Panc1 (cell line): ENCODE results near the gene NEAT1. TPM values are rescaled to one million over a fixed set of nuclear protein-coding genes. Genes with fewer than 3 reads are reported as not detected.

Experiments
- ATAC-seq: fragments of 200-7000 bp; cut with Tn5 transposase; 2 replicates; pipeline ENCODE4 v1.9.1; 2020; ENCODE audit warnings: mild to moderate bottlenecking, moderate library complexity
- BruUV-seq: library from RNA; stranded (reverse); fragments of 400-500 nt; replicated peaks from 2 replicates; lab custom pipeline; 2021; lab: Mats Ljungman, UMichigan
- CTCF ChIA-PET: fragments of 300-600 bp; sonication (Branson Sonifier 250); formaldehyde crosslinking; loops from one replicate; lab custom pipeline; 2022; ENCODE audit warnings: antibody characterized with exemption; lab: Charles Lee
- POLR2A ChIA-PET: fragments of 300-600 bp; sonication (Branson Sonifier 250); formaldehyde crosslinking; loops from one replicate; lab custom pipeline; 2022; ENCODE audit warnings: antibody characterized with exemption; lab: Charles Lee
- DNase-seq: peaks from one replicate; pipeline ENCODE4 v3.0.0-alpha.2; 2010; ENCODE audit warnings: low read depth, low spot score
- H3K27ac ChIP-seq: 2 replicates; pipeline ENCODE4 v1.5.1; 2011; ENCODE audit warnings: mild to moderate bottlenecking, low read length, inconsistent platforms
- H3K27me3 ChIP-seq: fragments of 200-500 bp; sonication (Bioruptor generic); 2 replicates; pipeline ENCODE4 v1.6.0; 2014; ENCODE audit warnings: low read length, inconsistent platforms; ENCODE audit not compliant: control insufficient read depth, insufficient read depth
- H3K36me3 ChIP-seq: fragments of 200-500 bp; sonication (Bioruptor generic); 2 replicates; pipeline ENCODE4 v1.5.1; 2014; ENCODE audit warnings: inconsistent platforms, mild to moderate bottlenecking, low read length, moderate library complexity; ENCODE audit not compliant: control insufficient read depth, insufficient read depth
- H3K4me1 ChIP-seq: 2 replicates; pipeline ENCODE4 v1.5.1; 2011; ENCODE audit warnings: inconsistent platforms, mild to moderate bottlenecking, low read length, moderate library complexity; ENCODE audit not compliant: control insufficient read depth, insufficient read depth
- H3K4me3 ChIP-seq, 2 experiments: 2 replicates each; pipeline ENCODE4 v1.5.1; 2011 to 2012; ENCODE audit warnings: low read depth in 2 of 2, low read length in 2 of 2, mild to moderate bottlenecking in 2 of 2, inconsistent platforms in 1 of 2, moderate library complexity in 1 of 2
- H3K9me3 ChIP-seq: fragments of 200-500 bp; sonication (Bioruptor generic); 2 replicates; pipeline ENCODE4 v1.5.1; 2014; ENCODE audit warnings: low read depth, mild to moderate bottlenecking, inconsistent platforms, low read length, moderate library complexity; ENCODE audit not compliant: control insufficient read depth, insufficient read depth
- CTCF ChIP-seq: fragments of 450-650 bp; IDR thresholded peaks from 2 replicates; pipeline ENCODE4 v1.5.1; 2017; ENCODE audit warnings: mild to moderate bottlenecking
- POLR2AphosphoS5 ChIP-seq: IDR thresholded peaks from 2 replicates; pipeline ENCODE4 v1.6.1; 2012; ENCODE audit warnings: mild to moderate bottlenecking, low read depth, low read length, moderate library complexity
- REST ChIP-seq, 2 experiments: IDR thresholded peaks; 2 replicates each; pipeline ENCODE4 v1.6.1; 2011 to 2012; ENCODE audit warnings: low read depth in 2 of 2, control low read depth in 1 of 2, low read length in 1 of 2, mild to moderate bottlenecking in 1 of 2, moderate library complexity in 1 of 2; ENCODE audit not compliant: insufficient read depth in 1 of 2
- SIN3A ChIP-seq: IDR thresholded peaks from 2 replicates; pipeline ENCODE4 v1.6.1; 2012; ENCODE audit warnings: low read depth, mild to moderate bottlenecking, low read length, moderate library complexity, borderline replicate concordance; ENCODE audit not compliant: insufficient read depth
- TCF7L2 ChIP-seq: IDR thresholded peaks from 2 replicates; pipeline ENCODE4 v1.6.1; 2011; ENCODE audit warnings: mild to moderate bottlenecking, low read depth, low read length, inconsistent platforms
- in situ Hi-C: cut with HindIII; loops from 2 replicates; pipeline ENCODE4 v1.10.0; 2016; ENCODE audit warnings: low sequenced_read_pairs, low pct_unique_long_range_greater_than_20kb
- intact Hi-C: fragments of 100-400 bp; cut with micrococcal nuclease; formaldehyde crosslinking; loops from one replicate; pipeline ENCODE4 v1.10.0; 2022; ENCODE audit not compliant: unreplicated experiment
- total RNA-seq: library from RNA; stranded (reverse); gene quantifications from one replicate; pipeline ENCODE4 v1.2.1, GENCODE V29; 2021; ENCODE audit not compliant: unreplicated experiment

The NEAT1 gene
- total RNA-seq, 1 experiment from 2014 or later: 731 TPM

DNA sequence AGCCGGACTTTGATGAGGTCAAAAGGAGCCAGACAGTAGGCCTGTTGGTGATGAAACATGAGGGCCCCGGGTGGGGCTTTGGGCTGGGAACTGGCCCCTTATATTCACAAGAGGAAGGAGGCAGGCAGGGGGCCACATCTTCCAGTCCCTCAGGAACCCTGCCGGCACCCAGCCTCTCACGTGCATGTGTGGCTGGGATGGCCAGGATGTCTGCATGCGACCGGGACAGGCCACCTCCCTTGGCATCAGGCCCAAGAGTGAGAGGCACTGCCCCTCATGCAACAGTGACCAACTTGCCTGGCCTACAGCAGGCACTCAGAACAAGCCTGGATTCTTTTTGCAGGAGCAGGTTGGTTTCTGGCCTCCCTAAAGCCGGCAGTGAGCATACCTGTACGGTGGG is 45.6 kb upstream of the NEAT1 start:
- DNase-seq (no peak), ATAC-seq (no peak)
- H3K36me3 ChIP-seq: no peaks in the 10 kb centered on the region
- peaks cover 7% of the 10 kb centered on the region; the same call in 1 of the 2 replicates for H3K4me1 ChIP-seq
- ChIA-PET CTCF (no interaction called here), POLR2A (no interaction called here)
- H3K9me3 ChIP-seq: no peaks in the 10 kb centered on the region
- TF ChIP-seq CTCF: no peak
- TF ChIP-seq REST (IDR thresholded peaks at IDR 0.05; ENCODE audit: insufficient read depth in 1 of 2, low read depth in 2 of 2, low read length in 1 of 2): no peak
- no peak for TF ChIP-seq TCF7L2
- TF ChIP-seq POLR2AphosphoS5: no peak
- TF ChIP-seq SIN3A: no peak
- H3K4me3 ChIP-seq: no peak overlapping the region
- in situ Hi-C loops (no loop called here), intact Hi-C loops (no loop called here)
- no TSS peak for BruUV-seq
- H3K27me3 ChIP-seq: no peaks in the 10 kb centered on the region
- no peak overlapping the region for H3K27ac ChIP-seq

DNA sequence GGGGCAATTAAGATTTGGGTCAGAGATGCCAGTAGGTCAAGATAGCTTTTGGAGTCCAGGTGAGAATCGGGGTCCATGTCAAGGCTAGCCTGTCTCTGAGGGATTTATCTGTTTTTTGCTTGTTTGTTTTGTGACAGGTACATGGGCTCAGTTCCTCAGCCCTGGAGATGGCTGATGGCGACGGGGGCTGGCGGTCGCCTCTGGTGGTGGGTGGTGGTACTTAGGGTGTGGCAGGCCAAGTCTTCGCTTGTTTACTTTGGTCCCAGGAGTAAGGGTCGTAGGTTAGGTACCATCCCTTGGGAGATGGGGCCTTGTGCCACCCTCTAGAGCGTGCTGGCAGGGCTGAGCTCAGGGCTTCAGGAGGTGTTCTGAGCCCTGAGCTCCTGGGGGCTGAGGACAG is 44.8 kb upstream of the NEAT1 start:
- ChIA-PET POLR2A (interaction anchor here (0.9 kb wide), 1 partner anchor 45 kb away, joined by 3 read pairs; the partner anchor contains the start of gene NEAT1), CTCF (no interaction called here)
- ATAC-seq (no peak), DNase-seq (no peak)
- Histone ChIP-seq H3K36me3 (no peaks in the 10 kb centered on the region), H3K4me3 (no peak overlapping the region), H3K27me3 (no peaks in the 10 kb centered on the region), H3K9me3 (no peaks in the 10 kb centered on the region), H3K4me1 (peaks cover 14% of the 10 kb centered on the region), H3K27ac (no peak overlapping the region)
- TF ChIP-seq POLR2AphosphoS5 (no peak), CTCF (no peak), TCF7L2 (no peak), SIN3A (no peak), REST (IDR thresholded peaks at IDR 0.05; ENCODE audit: insufficient read depth in 1 of 2, low read depth in 2 of 2, low read length in 1 of 2) (no peak)
- intact Hi-C loops (no loop called here), in situ Hi-C loops (no loop called here)
- no TSS peak for BruUV-seq
